ENCODE results near the gene SLC6A12. TPM values are rescaled to one million over a fixed set of nuclear protein-coding genes. Genes with fewer than 3 reads are reported as not detected.

The SLC6A12 gene
- total RNA-seq, 1 experiment from 2014 or later = 0.79 TPM

DNA sequence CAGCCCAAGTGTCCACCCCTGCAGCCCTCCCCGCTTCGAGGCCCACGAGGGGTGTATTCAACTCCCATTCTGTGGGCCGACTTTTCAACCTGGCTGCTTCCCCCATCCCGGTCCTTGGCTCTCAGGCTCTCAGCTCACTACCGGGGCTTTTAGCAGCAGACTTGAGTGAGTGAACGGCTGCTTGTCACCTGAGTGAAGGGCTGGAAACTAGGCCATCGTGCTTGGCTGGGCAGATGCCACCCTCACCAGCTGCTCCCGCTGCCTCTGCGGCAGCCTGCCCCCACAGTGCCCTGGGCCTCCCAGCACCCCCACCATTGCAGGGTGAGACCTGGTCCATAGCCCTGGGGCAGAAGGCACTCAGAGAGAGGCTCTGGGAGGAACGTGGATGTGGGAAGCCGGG is 59.9 kb downstream of the SLC6A12 start (continued):
- TF ChIP-seq, protein P1, sequence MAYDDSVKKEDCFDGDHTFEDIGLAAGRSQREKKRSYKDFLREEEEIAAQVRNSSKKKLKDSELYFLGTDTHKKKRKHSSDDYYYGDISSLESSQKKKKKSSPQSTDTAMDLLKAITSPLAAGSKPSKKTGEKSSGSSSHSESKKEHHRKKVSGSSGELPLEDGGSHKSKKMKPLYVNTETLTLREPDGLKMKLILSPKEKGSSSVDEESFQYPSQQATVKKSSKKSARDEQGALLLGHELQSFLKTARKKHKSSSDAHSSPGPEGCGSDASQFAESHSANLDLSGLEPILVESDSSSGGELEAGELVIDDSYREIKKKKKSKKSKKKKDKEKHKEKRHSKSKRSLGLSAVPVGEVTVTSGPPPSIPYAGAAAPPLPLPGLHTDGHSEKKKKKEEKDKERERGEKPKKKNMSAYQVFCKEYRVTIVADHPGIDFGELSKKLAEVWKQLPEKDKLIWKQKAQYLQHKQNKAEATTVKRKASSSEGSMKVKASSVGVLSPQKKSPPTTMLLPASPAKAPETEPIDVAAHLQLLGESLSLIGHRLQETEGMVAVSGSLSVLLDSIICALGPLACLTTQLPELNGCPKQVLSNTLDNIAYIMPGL (CRISPR knock-in tag; IDR thresholded peaks at IDR 0.05) = no peak
- TF ChIP-seq, protein P2, sequence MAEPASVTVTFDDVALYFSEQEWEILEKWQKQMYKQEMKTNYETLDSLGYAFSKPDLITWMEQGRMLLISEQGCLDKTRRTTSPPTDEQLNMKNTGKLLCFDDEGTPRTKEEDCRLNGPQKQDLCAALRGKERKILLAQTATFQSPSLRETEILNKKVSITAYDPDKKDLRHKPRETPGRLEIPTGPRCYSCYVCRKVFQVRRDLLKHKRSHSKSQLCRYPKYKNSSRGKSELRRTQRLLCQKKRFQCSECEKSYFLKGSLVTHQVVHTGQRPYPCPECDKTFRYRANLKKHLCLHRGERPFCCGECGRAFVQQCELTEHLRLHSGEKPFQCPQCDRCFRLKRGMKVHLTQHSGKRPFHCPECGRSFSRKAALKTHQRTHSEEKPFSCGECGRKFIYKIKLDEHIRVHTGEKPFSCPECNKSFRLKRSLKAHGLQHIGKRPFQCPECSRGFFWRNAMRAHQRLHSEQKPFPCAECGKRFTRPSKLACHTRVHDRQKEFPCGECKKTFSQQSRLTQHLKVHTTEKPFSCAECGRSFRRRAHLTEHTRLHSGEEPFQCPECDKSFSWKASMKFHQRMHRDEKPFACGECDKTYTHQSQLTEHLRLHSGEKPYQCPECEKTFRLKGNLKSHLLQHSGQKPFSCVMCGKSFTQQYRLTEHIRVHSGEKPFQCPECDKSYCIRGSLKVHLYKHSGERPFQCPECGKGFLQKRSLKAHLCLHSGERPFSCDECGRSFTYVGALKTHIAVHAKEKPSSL (CRISPR knock-in tag; conservative IDR thresholded peaks at IDR 0.05) = no peak
- no peak for TF ChIP-seq JUN (CRISPR knock-in tag; IDR thresholded peaks at IDR 0.05)
- no peak for TF ChIP-seq ARID4B (CRISPR knock-in tag; IDR thresholded peaks at IDR 0.05; ENCODE audit: borderline replicate concordance)
- TF ChIP-seq NFATC4 (CRISPR knock-in tag; IDR thresholded peaks at IDR 0.05) = no peak
- no peak for TF ChIP-seq ZNF512 (CRISPR knock-in tag; IDR thresholded peaks at IDR 0.05; ENCODE audit: borderline replicate concordance)
- no peak for TF ChIP-seq ZNF423 (CRISPR knock-in tag; IDR thresholded peaks at IDR 0.05)
- no peak for TF ChIP-seq ZNF396 (CRISPR knock-in tag; IDR thresholded peaks at IDR 0.05; ENCODE audit: borderline replicate concordance)

DNA sequence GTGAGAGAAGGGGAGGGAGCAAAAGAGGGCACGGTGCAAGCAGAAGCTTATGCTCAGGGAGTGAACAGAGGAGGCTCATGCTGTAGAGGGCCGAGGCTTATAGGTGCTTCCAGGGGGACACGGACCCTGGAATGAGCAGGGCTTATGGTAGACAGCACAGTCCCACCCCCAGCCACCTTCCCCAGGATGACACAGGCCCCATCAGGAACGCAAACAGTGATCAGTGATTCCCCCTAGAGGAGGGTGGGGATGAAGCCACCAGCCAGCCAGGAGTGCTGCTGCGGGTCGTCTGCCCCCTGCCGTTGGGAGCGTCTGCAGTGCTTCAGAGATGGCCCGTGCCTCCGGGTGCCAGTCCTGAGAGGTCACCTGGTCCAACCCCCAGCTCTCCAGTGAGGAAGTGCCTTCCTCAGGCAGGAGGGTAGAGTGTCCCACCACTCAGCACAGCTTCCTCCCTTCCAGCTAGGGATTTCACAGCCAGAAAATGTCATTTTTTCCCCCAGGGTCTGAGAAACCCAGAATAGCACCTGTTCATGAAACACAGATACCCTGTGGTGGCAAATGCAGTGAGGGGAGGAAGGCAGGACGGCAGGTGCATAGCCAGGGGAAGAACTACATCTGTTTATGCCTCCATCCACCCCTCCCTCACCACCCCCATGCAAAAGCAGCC is 60.7 kb downstream of the SLC6A12 start:
- Mint-ChIP-seq H3K4me1 (peaks cover 31% of the 10 kb centered on the region), H3K27ac (no peak overlapping the region), H3K4me3 (peak overlapping the region; percentile 45), H3K9me3 (no peaks in the 10 kb centered on the region), H3K27me3 (ENCODE audit: low read depth) (no peaks in the 10 kb centered on the region; the same call in 1 of the 2 replicates), H3K36me3 (no peaks in the 10 kb centered on the region)
- ATAC-seq (peak; percentile 95), DNase-seq (ENCODE audit: low spot score) (peak; percentile 87)
- ChIA-PET POLR2A (interaction anchor here (0.9 to 1.0 kb wide), 2 partner anchors 13 kb away, joined by 3 read pairs; no protein-coding TSS in a partner anchor), CTCF (interaction anchor here (0.6 to 4.2 kb wide), 20 partner anchors 12 to 96 kb away, joined by 3 to 44 read pairs (median 7); no protein-coding TSS in a partner anchor)
- no peak for TF ChIP-seq FOXJ3 (CRISPR knock-in tag; IDR thresholded peaks at IDR 0.05; ENCODE audit: borderline replicate concordance)
- no peak for TF ChIP-seq ZNF671 (CRISPR knock-in tag; IDR thresholded peaks at IDR 0.05)
- no peak for TF ChIP-seq AFF4 (CRISPR knock-in tag; IDR thresholded peaks at IDR 0.05; ENCODE audit: borderline replicate concordance)
- no peak for TF ChIP-seq ZNF396 (CRISPR knock-in tag; IDR thresholded peaks at IDR 0.05; ENCODE audit: borderline replicate concordance)
- 0 out of 2 replicates have a peak, but pooled peaks have one; percentile 32 for TF ChIP-seq KAT7 (CRISPR knock-in tag; IDR thresholded peaks at IDR 0.05; ENCODE audit: borderline replicate concordance)
- TF ChIP-seq GRHL2 (CRISPR knock-in tag; IDR thresholded peaks at IDR 0.05; ENCODE audit: insufficient replicate concordance, severe bottlenecking) = no peak
- TF ChIP-seq NR2C2 (CRISPR knock-in tag; IDR thresholded peaks at IDR 0.05) = no peak
- TF ChIP-seq, protein P3, sequence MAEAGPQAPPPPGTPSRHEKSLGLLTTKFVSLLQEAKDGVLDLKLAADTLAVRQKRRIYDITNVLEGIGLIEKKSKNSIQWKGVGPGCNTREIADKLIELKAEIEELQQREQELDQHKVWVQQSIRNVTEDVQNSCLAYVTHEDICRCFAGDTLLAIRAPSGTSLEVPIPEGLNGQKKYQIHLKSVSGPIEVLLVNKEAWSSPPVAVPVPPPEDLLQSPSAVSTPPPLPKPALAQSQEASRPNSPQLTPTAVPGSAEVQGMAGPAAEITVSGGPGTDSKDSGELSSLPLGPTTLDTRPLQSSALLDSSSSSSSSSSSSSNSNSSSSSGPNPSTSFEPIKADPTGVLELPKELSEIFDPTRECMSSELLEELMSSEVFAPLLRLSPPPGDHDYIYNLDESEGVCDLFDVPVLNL (CRISPR knock-in tag; IDR thresholded peaks at IDR 0.05; ENCODE audit: borderline replicate concordance, low read depth) = no peak
- TF ChIP-seq, protein P4, sequence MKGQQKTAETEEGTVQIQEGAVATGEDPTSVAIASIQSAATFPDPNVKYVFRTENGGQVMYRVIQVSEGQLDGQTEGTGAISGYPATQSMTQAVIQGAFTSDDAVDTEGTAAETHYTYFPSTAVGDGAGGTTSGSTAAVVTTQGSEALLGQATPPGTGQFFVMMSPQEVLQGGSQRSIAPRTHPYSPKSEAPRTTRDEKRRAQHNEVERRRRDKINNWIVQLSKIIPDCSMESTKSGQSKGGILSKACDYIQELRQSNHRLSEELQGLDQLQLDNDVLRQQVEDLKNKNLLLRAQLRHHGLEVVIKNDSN (CRISPR knock-in tag; IDR thresholded peaks at IDR 0.05) = no peak
- TF ChIP-seq ZNF219 (CRISPR knock-in tag; IDR thresholded peaks at IDR 0.05; ENCODE audit: borderline replicate concordance) = no peak
